ENCODE measurements around the gene FBXL14. TPM values are rescaled to one million over a fixed set of nuclear protein-coding genes. Genes with fewer than 3 reads are reported as not detected.
A peak's percentile ranks its signal among the peaks of the same experiment; 100 is the strongest.

The FBXL14 gene
- polyA plus RNA-seq, 1 of the 3 experiments (the other 2 are of a cell fraction): 11.3 TPM

- TF ChIP-seq FOSL2 (IDR thresholded peaks at IDR 0.05; ENCODE audit: borderline replicate concordance, low read depth) (no peak), TAF1 (IDR thresholded peaks at IDR 0.05; ENCODE audit: borderline replicate concordance, low read depth, low read length) (peak; percentile 58; the same call in 1 of the 2 replicates), RCOR1 (IDR thresholded peaks at IDR 0.05; ENCODE audit: low read length) (no peak), IRF3 (IDR thresholded peaks at IDR 0.05; ENCODE audit: low read depth, low read length) (no peak), ELF1 (IDR thresholded peaks at IDR 0.05) (peak; percentile 44), PBX3 (IDR thresholded peaks at IDR 0.05) (peak; percentile 18; the same call in 1 of the 2 replicates), RFX5 (IDR thresholded peaks at IDR 0.05; ENCODE audit: low read length) (no peak), FOXJ3 (CRISPR knock-in tag; IDR thresholded peaks at IDR 0.05) (no peak), JUND (IDR thresholded peaks at IDR 0.05) (no peak), RAD21 (IDR thresholded peaks at IDR 0.05; ENCODE audit: low read length) (no peak), POLR2AphosphoS5 (IDR thresholded peaks at IDR 0.05; ENCODE audit: low read depth, low read length) (peak; percentile 43; the same call in 1 of the 2 replicates)
These were observed at the start of gene FBXL14 (continued) for GRCh38 chr12:1594261-1595025.

- WGBS (ENCODE audit: low lambda C conversion rate): 57% methylated on average over 7 of the region's 7 CpGs
- Histone ChIP-seq H3K4me3 (ENCODE audit: low read depth in 2 of 2, low read length in 1 of 2) (no peak overlapping the region), H3K9me2 (no peaks in the 10 kb centered on the region), H3K36me3 (replicated peaks in 1 of 2; ENCODE audit: control insufficient read depth in 1 of 2, insufficient read depth in 2 of 2, low read length in 1 of 2) (peaks cover 0 to 22% of the 10 kb centered on the region in 2 experiments), H3K79me2 (ENCODE audit: insufficient read depth) (peaks cover 5% of the 10 kb centered on the region), H3K4me1 (ENCODE audit: control insufficient read depth in 1 of 2, insufficient read depth in 2 of 2, low read depth in 1 of 2, low read length in 1 of 2) (peaks cover 15 to 28% of the 10 kb centered on the region in 2 experiments), H3K9ac (no peak overlapping the region), H3K27ac (ENCODE audit: low read depth in 2 of 2, low read length in 1 of 2) (peak overlapping the region; percentile 56 to 89), H2AFZ (ENCODE audit: low read depth) (no peak overlapping the region), H3K9me3 (no peaks in the 10 kb centered on the region), H4K20me1 (ENCODE audit: insufficient read depth) (peaks cover 16% of the 10 kb centered on the region), H3K4me2 (peak overlapping the region; percentile 60), H3F3A (replicated peaks; ENCODE audit: insufficient read depth) (peaks cover 10% of the 10 kb centered on the region), H3K27me3 (ENCODE audit: insufficient read depth) (no peaks in the 10 kb centered on the region)
- ChIA-PET POLR2A (interaction anchor here (0.6 to 1.9 kb wide), 4 partner anchors 12 to 288 kb away, joined by 3 to 8 read pairs (median 4); partner anchors contain the start of gene WNT5B), CTCF (interaction anchor here (0.8 to 20.8 kb wide), 10 partner anchors 9 to 938 kb away, joined by 3 to 605 read pairs (median 10); no protein-coding TSS in a partner anchor)
- DNase-seq: no peak
- TF ChIP-seq GABPA (IDR thresholded peaks at IDR 0.05; ENCODE audit: low read depth): no peak
- TF ChIP-seq TAF1 (IDR thresholded peaks at IDR 0.05; ENCODE audit: borderline replicate concordance, low read depth, low read length): no peak
- no peak for TF ChIP-seq MAX (IDR thresholded peaks at IDR 0.05; ENCODE audit: low read depth)
- TF ChIP-seq POLR2AphosphoS5 (IDR thresholded peaks at IDR 0.05; ENCODE audit: low read depth, low read length): no peak
- peak; percentile 36 for TF ChIP-seq GATA2 (CRISPR knock-in tag; IDR thresholded peaks at IDR 0.05)
These were observed 49.6 kb upstream of the FBXL14 start for GRCh38 chr12:1643905-1644533.
